ENCODE measurements around the gene REXO5.

GRCh38 chr16:20871258-20871657 lies 64.9 kb downstream of the REXO5 start:
- TF ChIP-seq POLR2A (IDR thresholded peaks at IDR 0.05) (no peak), CTCF (IDR thresholded peaks at IDR 0.05) (no peak)

All from body of pancreas (tissue), 4 donors.